Kidney (tissue), 14 donors: ENCODE data around the gene HHAT. TPM values are rescaled to one million over a fixed set of nuclear protein-coding genes. Genes with fewer than 3 reads are reported as not detected.
A peak's percentile ranks its signal among the peaks of the same experiment; 100 is the strongest.

Experiments
- DNase-seq, 5 donors: peaks; one replicate each; pipeline ENCODE4 v3.0.0-alpha.2; 2013 to 2020
- FAIRE-seq: peaks from 2 replicates; lab custom pipeline; 2012; peaks lifted over from hg19 to GRCh38; lab: Jason Lieb, UNC
- H3K27ac ChIP-seq, 2 donors: one replicate each; pipeline ENCODE4 v1.7.0; 2013; ENCODE audit warnings: low read depth in 2 of 2, low read length in 2 of 2, inconsistent platforms in 1 of 2
- H3K27me3 ChIP-seq: one replicate; pipeline ENCODE4 v1.7.1; 2013; ENCODE audit warnings: low read length, inconsistent platforms; ENCODE audit not compliant: control insufficient read depth, insufficient read depth
- H3K36me3 ChIP-seq, 3 donors: one replicate each; pipeline versions ENCODE4 v1.7.0 to v1.7.1; 2013; ENCODE audit warnings: low read length in 3 of 3, control low read depth in 1 of 3, inconsistent platforms in 1 of 3; ENCODE audit not compliant: insufficient read depth in 3 of 3, control insufficient read depth in 2 of 3
- H3K4me1 ChIP-seq, 3 donors: one replicate each; pipeline versions ENCODE4 v1.7.0 to v1.7.1; 2013; ENCODE audit warnings: low read length in 3 of 3, inconsistent platforms in 1 of 3, low read depth in 1 of 3; ENCODE audit not compliant: control insufficient read depth in 2 of 3, insufficient read depth in 2 of 3
- H3K4me3 ChIP-seq, 3 donors: one replicate each; pipeline versions ENCODE4 v1.7.0 to v1.8.1; 2013; ENCODE audit warnings: low read length in 3 of 3, control low read depth in 1 of 3, inconsistent platforms in 1 of 3
- H3K9ac ChIP-seq, 3 donors: one replicate each; pipeline versions ENCODE4 v1.7.0 to v1.7.1; 2013; ENCODE audit warnings: low read length in 3 of 3, control low read depth in 1 of 3, inconsistent platforms in 1 of 3
- H3K9me3 ChIP-seq, 3 donors: one replicate each; pipeline versions ENCODE4 v1.7.0 to v1.7.1; 2013; ENCODE audit warnings: low read length in 3 of 3, control low read depth in 1 of 3, inconsistent platforms in 1 of 3; ENCODE audit not compliant: control insufficient read depth in 2 of 3, insufficient read depth in 1 of 3
- intact Hi-C: fragments of 100-400 bp; cut with DNase I; formaldehyde crosslinking; loops from one replicate; pipeline ENCODE4 v1.11.1; 2022
- polyA plus RNA-seq: library from polyadenylated mRNA; stranded (reverse); fragments of 350-450 nt; fragmentation: Illumina TruSeq; extraction: RNeasy Lipid Tissue Mini Kit (QIAGEN cat#74804); gene quantifications from one replicate; pipeline ENCODE4 v1.2.3, GENCODE V29; 2014; ENCODE audit warnings: low read depth, low replicate concordance; ENCODE audit not compliant: insufficient read depth
- total RNA-seq: library from RNA; stranded (reverse); fragmentation: NEBNext Ultra II Directional; extraction: Animal tissue kit (Norgen Biotek cat#: 25700); gene quantifications from one replicate; pipeline ENCODE4 v1.2.1, GENCODE V29; 2021
- TF ChIP-seq, protein P1 (sequence below): IDR thresholded peaks from 3 replicates; pipeline ENCODE4 v1.5.1; 2012; ENCODE audit warnings: mild to moderate bottlenecking, moderate library complexity, borderline replicate concordance; ENCODE audit not compliant: insufficient read depth; ENCODE audit errors: extremely low read depth
- donor health status: control.
- donor health status: control.
- donor health status: control.
- donor health status: control.
- donor health status: control.
- donor health status: DM: yes; HTN: yes; CAD: no.
- donor health status: Normal renal cell carcinoma (clear cell type).

Gene HHAT
- total and polyA plus RNA-seq, 2 donors from 2014 or later: 5.5 to 9.7 TPM

- no peak overlapping the region for H3K27ac ChIP-seq
- no peak overlapping the region for H3K4me3 ChIP-seq
- intact Hi-C loops: loop anchor here (5.0 kb wide), 1 partner anchor 168 kb away; no protein-coding TSS in a partner anchor
- no peaks in the 10 kb centered on the region for H3K27me3 ChIP-seq
- no peak for DNase-seq
- peaks cover 0 to 10% (median 0%) of the 10 kb centered on the region in 3 donors for H3K4me1 ChIP-seq
- TF ChIP-seq, protein P1, sequence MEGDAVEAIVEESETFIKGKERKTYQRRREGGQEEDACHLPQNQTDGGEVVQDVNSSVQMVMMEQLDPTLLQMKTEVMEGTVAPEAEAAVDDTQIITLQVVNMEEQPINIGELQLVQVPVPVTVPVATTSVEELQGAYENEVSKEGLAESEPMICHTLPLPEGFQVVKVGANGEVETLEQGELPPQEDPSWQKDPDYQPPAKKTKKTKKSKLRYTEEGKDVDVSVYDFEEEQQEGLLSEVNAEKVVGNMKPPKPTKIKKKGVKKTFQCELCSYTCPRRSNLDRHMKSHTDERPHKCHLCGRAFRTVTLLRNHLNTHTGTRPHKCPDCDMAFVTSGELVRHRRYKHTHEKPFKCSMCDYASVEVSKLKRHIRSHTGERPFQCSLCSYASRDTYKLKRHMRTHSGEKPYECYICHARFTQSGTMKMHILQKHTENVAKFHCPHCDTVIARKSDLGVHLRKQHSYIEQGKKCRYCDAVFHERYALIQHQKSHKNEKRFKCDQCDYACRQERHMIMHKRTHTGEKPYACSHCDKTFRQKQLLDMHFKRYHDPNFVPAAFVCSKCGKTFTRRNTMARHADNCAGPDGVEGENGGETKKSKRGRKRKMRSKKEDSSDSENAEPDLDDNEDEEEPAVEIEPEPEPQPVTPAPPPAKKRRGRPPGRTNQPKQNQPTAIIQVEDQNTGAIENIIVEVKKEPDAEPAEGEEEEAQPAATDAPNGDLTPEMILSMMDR: no peak
- H3K9ac ChIP-seq: no peak overlapping the region
- no peaks in the 10 kb centered on the region for H3K36me3 ChIP-seq
- no peaks in the 10 kb centered on the region for H3K9me3 ChIP-seq
- no peak for FAIRE-seq
Measured at GRCh38 chr1:210310562-210311153, 18.0 kb upstream of the HHAT start.

GRCh38 chr1:210311726-210312493 lies 16.8 kb upstream of the HHAT start:
- H3K9ac ChIP-seq: peak overlapping the region in 1 of 3 donors; percentile 51
- peak overlapping the region; percentile 43 to 81 for H3K27ac ChIP-seq
- H3K27me3 ChIP-seq: no peaks in the 10 kb centered on the region
- FAIRE-seq (no peak), DNase-seq (no peak)
- TF ChIP-seq, protein P1: no peak
- no peaks in the 10 kb centered on the region for H3K9me3 ChIP-seq
- intact Hi-C loops: loop anchor here (5.0 kb wide), 1 partner anchor 170 kb away; no protein-coding TSS in a partner anchor
- peak overlapping the region in 2 of 3 donors; percentile 1 to 63 for H3K4me3 ChIP-seq
- no peaks in the 10 kb centered on the region for H3K36me3 ChIP-seq
- H3K4me1 ChIP-seq: peaks cover 0 to 10% (median 0%) of the 10 kb centered on the region in 3 donors

- intact Hi-C loops: loop anchor here (5.0 kb wide), 1 partner anchor 171 kb away; no protein-coding TSS in a partner anchor
Measured at GRCh38 chr1:210313046-210313595, 15.6 kb upstream of the HHAT start.

More at GRCh38 chr1:210313046-210313595, 15.6 kb upstream of the HHAT start:
- FAIRE-seq (no peak), DNase-seq (no peak)
- no peaks in the 10 kb centered on the region for H3K36me3 ChIP-seq
- H3K27ac ChIP-seq: no peak overlapping the region
- no peak overlapping the region for H3K9ac ChIP-seq
- no peak overlapping the region for H3K4me3 ChIP-seq
- no peaks in the 10 kb centered on the region for H3K27me3 ChIP-seq
- H3K4me1 ChIP-seq: peaks cover 0 to 10% (median 0%) of the 10 kb centered on the region in 3 donors
- TF ChIP-seq, protein P1: no peak
- H3K9me3 ChIP-seq: no peaks in the 10 kb centered on the region
